CD14-positive monocyte (primary cell): ENCODE results near the gene DPP6. TPM values are rescaled to one million over a fixed set of nuclear protein-coding genes. Genes with fewer than 3 reads are reported as not detected.

Experiments
- DNase-seq, 3 donors: peaks; one replicate each; pipeline ENCODE4 v3.0.0-alpha.2; 2011 to 2022
- H2AFZ ChIP-seq: 2 replicates; pipeline ENCODE4 v1.6.0; 2012; ENCODE audit warnings: mild to moderate bottlenecking, low read depth, low read length, inconsistent platforms; ENCODE audit not compliant: insufficient read depth, poor library complexity, severe bottlenecking
- H3K27ac ChIP-seq, 2 donors: 1 replicate in 1 of 2; 2 replicates in 1 of 2; pipeline ENCODE4 v1.5.1; 2012 to 2013; ENCODE audit warnings: low read length in 2 of 2, control low read depth in 1 of 2, inconsistent platforms in 1 of 2, low read depth in 1 of 2, mild to moderate bottlenecking in 1 of 2
- H3K27me3 ChIP-seq, 2 donors: one replicate each; pipeline versions ENCODE4 v1.6.0 to v1.6.1; 2011 to 2013; ENCODE audit warnings: low read length in 2 of 2; ENCODE audit not compliant: control insufficient read depth in 2 of 2, insufficient read depth in 2 of 2
- H3K36me3 ChIP-seq, 2 donors: replicated peaks in 1 of 2; 1 replicate in 1 of 2; 2 replicates in 1 of 2; pipeline versions ENCODE4 v1.5.1 to v1.6.1; 2012 to 2013; ENCODE audit warnings: low read length in 2 of 2, control low read depth in 1 of 2, inconsistent platforms in 1 of 2, mild to moderate bottlenecking in 1 of 2; ENCODE audit not compliant: insufficient read depth in 2 of 2, control insufficient read depth in 1 of 2
- H3K4me1 ChIP-seq, 2 donors: 1 replicate in 1 of 2; 2 replicates in 1 of 2; pipeline versions ENCODE4 v1.5.1 to v1.6.1; 2012 to 2013; ENCODE audit warnings: low read length in 2 of 2, control low read depth in 1 of 2, inconsistent platforms in 1 of 2, mild to moderate bottlenecking in 1 of 2, moderate library complexity in 1 of 2; ENCODE audit not compliant: insufficient read depth in 2 of 2, control insufficient read depth in 1 of 2
- H3K4me2 ChIP-seq: replicated peaks from 2 replicates; pipeline ENCODE3; 2012; ENCODE audit warnings: low read length, moderate library complexity, mild to moderate bottlenecking; ENCODE audit not compliant: poor library complexity, severe bottlenecking; ENCODE audit errors: extremely low read depth
- H3K4me3 ChIP-seq, 3 experiments: fragments of 200-600 bp in 1 of 3; sonication (generic) in 1 of 3; replicated peaks in 1 of 3; 1 replicate in 2 of 3; 2 replicates in 1 of 3; pipeline ENCODE4 v1.5.1; 2011 to 2013; ENCODE audit warnings: low read length in 3 of 3, mild to moderate bottlenecking in 3 of 3, control low read depth in 2 of 3, low read depth in 2 of 3, inconsistent platforms in 1 of 3, moderate library complexity in 1 of 3
- H3K79me2 ChIP-seq: 2 replicates; pipeline ENCODE4 v1.6.0; 2012; ENCODE audit warnings: mild to moderate bottlenecking, control low read depth, inconsistent platforms, low read length, moderate library complexity; ENCODE audit not compliant: insufficient read depth
- H3K9ac ChIP-seq: 2 replicates; pipeline ENCODE4 v1.6.0; 2017; ENCODE audit warnings: low read length, mild to moderate bottlenecking; ENCODE audit not compliant: insufficient read depth, poor library complexity, severe bottlenecking
- H3K9me3 ChIP-seq, 2 donors: replicated peaks in 1 of 2; 1 replicate in 1 of 2; 2 replicates in 1 of 2; pipeline versions ENCODE4 v1.5.1 to v1.6.1; 2012 to 2013; ENCODE audit warnings: low read length in 2 of 2, control low read depth in 1 of 2; ENCODE audit not compliant: control insufficient read depth in 1 of 2, insufficient read depth in 1 of 2
- H4K20me1 ChIP-seq: 2 replicates; pipeline ENCODE4 v1.6.0; 2012; ENCODE audit warnings: mild to moderate bottlenecking, low read length, control low read depth, moderate library complexity; ENCODE audit not compliant: insufficient read depth
- H3K27ac Mint-ChIP-seq, 7 donors: one replicate each; pipeline ENCODE4 v1.8.0; 2020; ENCODE audit warnings: mild to moderate bottlenecking in 7 of 7, mixed read lengths in 7 of 7, moderate library complexity in 6 of 7, inconsistent platforms in 2 of 7
- H3K27me3 Mint-ChIP-seq, 3 donors: one replicate each; pipeline ENCODE4 v1.8.0; 2021 to 2022; ENCODE audit warnings: low read depth in 3 of 3, mild to moderate bottlenecking in 3 of 3, mixed read lengths in 3 of 3, moderate library complexity in 3 of 3, inconsistent platforms in 1 of 3
- H3K36me3 Mint-ChIP-seq, 2 donors: one replicate each; pipeline ENCODE4 v1.8.0; 2020; ENCODE audit warnings: mixed read lengths in 2 of 2, inconsistent platforms in 1 of 2, mild to moderate bottlenecking in 1 of 2
- H3K4me1 Mint-ChIP-seq: one replicate; pipeline ENCODE4 v1.8.0; 2020; ENCODE audit warnings: mild to moderate bottlenecking, mixed read lengths
- H3K4me3 Mint-ChIP-seq, 2 donors: one replicate each; pipeline ENCODE4 v1.8.0; 2020; ENCODE audit warnings: mild to moderate bottlenecking in 2 of 2, mixed read lengths in 2 of 2, moderate library complexity in 1 of 2
- H3K9me3 Mint-ChIP-seq, 7 donors: one replicate each; pipeline ENCODE4 v1.8.0; 2020 to 2022; ENCODE audit warnings: mixed read lengths in 7 of 7, mild to moderate bottlenecking in 6 of 7, moderate library complexity in 6 of 7, inconsistent platforms in 2 of 7
- WGBS: methylation state at CpG from one replicate; pipeline ENCODE4 v1.1.5; 2013; ENCODE audit warnings: missing lambda C conversion rate; ENCODE audit not compliant: insufficient coverage; 5-methylcytosine and 5-hydroxymethylcytosine counted together
- intact Hi-C, 2 donors: fragments of 100-400 bp; cut with micrococcal nuclease; formaldehyde crosslinking; loops; one replicate each; pipeline versions ENCODE4 v1.15.0 to v1.15.1; 2023
- polyA plus RNA-seq, 3 donors: library from polyadenylated mRNA; depleted of rRNA in 1 of 3; unstranded in 2 of 3; stranded (reverse) in 1 of 3; fragments of 300-500 nt in 2 of 3; fragments of >200 nt in 1 of 3; fragmentation: Illumina TruSeq in 2 of 3; gene quantifications; 1 replicate in 2 of 3; 2 replicates in 1 of 3; pipeline ENCODE4 v1.2.3, GENCODE V29; 2012 to 2021
- TF ChIP-seq, protein P1 (sequence below): fragments of 200-600 bp; IDR thresholded peaks from one replicate; pipeline ENCODE4 v1.8.0; 2022; ENCODE audit warnings: antibody characterized with exemption, mild to moderate bottlenecking

DPP6 gene
- polyA plus RNA-seq, 3 donors, result not detected

DNA sequence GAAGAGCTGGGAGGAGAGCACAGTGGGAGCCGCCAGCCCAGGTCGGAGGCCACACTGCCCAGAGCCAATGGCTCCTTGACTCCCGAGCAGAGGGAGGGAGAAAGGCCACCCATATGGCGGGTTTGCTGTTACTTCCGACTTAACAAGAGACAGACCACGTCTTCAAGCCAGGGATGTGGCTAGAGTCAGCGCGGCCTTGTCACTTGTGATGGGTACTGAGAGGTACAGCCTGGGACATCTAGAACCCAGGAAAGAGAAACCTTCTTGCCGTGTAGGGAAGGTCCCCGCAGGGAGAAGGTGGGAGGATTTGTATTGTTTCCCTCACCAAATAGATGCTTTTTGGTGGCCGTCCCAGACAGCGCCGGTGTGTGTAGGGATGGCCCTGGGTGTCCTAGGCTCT is 823.1 kb downstream of the DPP6 start:
- 92% methylated on average over 8 of the region's 13 CpGs for WGBS
- intact Hi-C loops, result no loop called here
- H3K4me3 ChIP-seq, result no peak overlapping the region
- H2AFZ ChIP-seq, result no peak overlapping the region
- Mint-ChIP-seq H3K27ac (no peak overlapping the region), H3K27me3 (peaks cover 2 to 10% (median 4%) of the 10 kb centered on the region in 3 donors), H3K4me1 (no peaks in the 10 kb centered on the region), H3K9me3 (peaks cover 0 to 7% (median 2%) of the 10 kb centered on the region in 7 donors), H3K4me3 (no peak overlapping the region), H3K36me3 (no peaks in the 10 kb centered on the region)
- H3K27ac ChIP-seq, result no peak overlapping the region
- H3K4me1 ChIP-seq, result no peaks in the 10 kb centered on the region
- TF ChIP-seq, protein P1, sequence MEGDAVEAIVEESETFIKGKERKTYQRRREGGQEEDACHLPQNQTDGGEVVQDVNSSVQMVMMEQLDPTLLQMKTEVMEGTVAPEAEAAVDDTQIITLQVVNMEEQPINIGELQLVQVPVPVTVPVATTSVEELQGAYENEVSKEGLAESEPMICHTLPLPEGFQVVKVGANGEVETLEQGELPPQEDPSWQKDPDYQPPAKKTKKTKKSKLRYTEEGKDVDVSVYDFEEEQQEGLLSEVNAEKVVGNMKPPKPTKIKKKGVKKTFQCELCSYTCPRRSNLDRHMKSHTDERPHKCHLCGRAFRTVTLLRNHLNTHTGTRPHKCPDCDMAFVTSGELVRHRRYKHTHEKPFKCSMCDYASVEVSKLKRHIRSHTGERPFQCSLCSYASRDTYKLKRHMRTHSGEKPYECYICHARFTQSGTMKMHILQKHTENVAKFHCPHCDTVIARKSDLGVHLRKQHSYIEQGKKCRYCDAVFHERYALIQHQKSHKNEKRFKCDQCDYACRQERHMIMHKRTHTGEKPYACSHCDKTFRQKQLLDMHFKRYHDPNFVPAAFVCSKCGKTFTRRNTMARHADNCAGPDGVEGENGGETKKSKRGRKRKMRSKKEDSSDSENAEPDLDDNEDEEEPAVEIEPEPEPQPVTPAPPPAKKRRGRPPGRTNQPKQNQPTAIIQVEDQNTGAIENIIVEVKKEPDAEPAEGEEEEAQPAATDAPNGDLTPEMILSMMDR, result no peak
- no peak for DNase-seq
- no peaks in the 10 kb centered on the region for H3K79me2 ChIP-seq
- no peak overlapping the region for H3K9ac ChIP-seq
- no peaks in the 10 kb centered on the region for H3K9me3 ChIP-seq
- H3K27me3 ChIP-seq, result no peaks in the 10 kb centered on the region
- no peak overlapping the region for H3K4me2 ChIP-seq
- H3K36me3 ChIP-seq, result no peaks in the 10 kb centered on the region
- no peaks in the 10 kb centered on the region for H4K20me1 ChIP-seq

DNA sequence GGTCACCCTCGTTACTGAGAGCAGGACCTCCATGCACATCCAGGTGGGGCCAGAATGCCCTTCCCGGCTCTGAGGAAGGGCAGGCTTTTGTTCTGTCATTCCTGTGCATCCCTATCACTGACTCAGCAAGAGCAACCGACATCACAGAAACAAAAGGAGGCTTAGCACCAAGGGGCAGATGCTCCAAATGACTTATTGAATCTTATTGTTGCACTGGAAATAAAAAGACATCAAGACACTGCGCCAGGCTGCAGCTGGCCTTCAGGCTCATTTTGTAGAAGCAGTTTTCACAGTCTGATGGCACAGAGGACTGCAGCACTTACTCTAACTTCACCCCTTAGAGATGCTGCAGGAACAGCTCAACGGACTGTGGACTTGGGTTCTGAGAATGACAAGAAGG is 824.3 kb downstream of the DPP6 start:
- WGBS, result 71% methylated on average over 3 of the region's 5 CpGs
- no peaks in the 10 kb centered on the region for H3K36me3 Mint-ChIP-seq

More for the DNA sequence above, 824.3 kb downstream of the DPP6 start:
- Histone ChIP-seq H3K4me1 (no peaks in the 10 kb centered on the region), H2AFZ (no peak overlapping the region), H3K9ac (no peak overlapping the region), H4K20me1 (no peaks in the 10 kb centered on the region), H3K27ac (no peak overlapping the region), H3K27me3 (no peaks in the 10 kb centered on the region), H3K4me3 (no peak overlapping the region), H3K79me2 (no peaks in the 10 kb centered on the region), H3K9me3 (no peaks in the 10 kb centered on the region), H3K4me2 (no peak overlapping the region), H3K36me3 (no peaks in the 10 kb centered on the region)
- H3K4me1 Mint-ChIP-seq, result no peaks in the 10 kb centered on the region
- intact Hi-C loops, result no loop called here
- TF ChIP-seq, protein P1, result no peak
- DNase-seq, result no peak
- peaks cover 0 to 10% (median 4%) of the 10 kb centered on the region in 3 donors for H3K27me3 Mint-ChIP-seq
- no peak overlapping the region for H3K27ac Mint-ChIP-seq
- H3K9me3 Mint-ChIP-seq, result peaks cover 0 to 7% (median 2%) of the 10 kb centered on the region in 7 donors
- H3K4me3 Mint-ChIP-seq, result no peak overlapping the region
